Lower leg skin (tissue), 3 donors: ENCODE data around the gene PDK2.

Source experiments
- CTCF ChIP-seq, 3 donors: fragments of 450-650 bp; IDR thresholded peaks; one replicate each; pipeline ENCODE4 v1.5.1; 2016; ENCODE audit warnings: antibody characterized with exemption in 3 of 3, mild to moderate bottlenecking in 3 of 3, moderate library complexity in 2 of 3
- POLR2A ChIP-seq, 2 donors: fragments of 450-650 bp; IDR thresholded peaks; one replicate each; pipeline ENCODE4 v1.6.1; 2016 to 2017; ENCODE audit warnings: antibody characterized with exemption in 2 of 2, mild to moderate bottlenecking in 1 of 2, moderate library complexity in 1 of 2

GRCh38 chr17:50051606-50052005, 43.5 kb upstream of the PDK2 start:
- TF ChIP-seq CTCF (IDR thresholded peaks at IDR 0.05) (no peak), POLR2A (IDR thresholded peaks at IDR 0.05) (no peak)
